Heart left ventricle (tissue), 16 donors: Measurements from ENCODE around the gene YY1. TPM values are rescaled to one million over a fixed set of nuclear protein-coding genes. Genes with fewer than 3 reads are reported as not detected.
A peak's percentile ranks its signal among the peaks of the same experiment; 100 is the strongest.

Experiments used
- ATAC-seq, 4 donors: fragments of 200-7000 bp; cut with Tn5 transposase; one replicate each; pipeline ENCODE4 v1.9.1; 2020 to 2022; ENCODE audit warnings: moderate library complexity in 4 of 4, mild to moderate bottlenecking in 3 of 4, moderate number of reproducible peaks in 1 of 4
- DNase-seq, 5 donors: peaks; one replicate each; pipeline ENCODE4 v3.0.0-alpha.2; 2020
- H3K27ac ChIP-seq, 12 donors: fragments of 200-600 bp; sonication (generic) in 4 of 12; one replicate each; pipeline versions ENCODE4 v1.5.0 to v1.8.0; 2016 to 2022; ENCODE audit warnings: mild to moderate bottlenecking in 2 of 12
- H3K27me3 ChIP-seq, 9 donors: fragments of 200-600 bp; sonication (generic) in 2 of 9; one replicate each; pipeline versions ENCODE4 v1.5.1 to v1.8.0; 2016 to 2022; ENCODE audit warnings: mild to moderate bottlenecking in 3 of 9
- H3K36me3 ChIP-seq, 9 donors: fragments of 200-600 bp; sonication (generic) in 2 of 9; one replicate each; pipeline versions ENCODE4 v1.5.0 to v1.8.0; 2018 to 2022; ENCODE audit warnings: mild to moderate bottlenecking in 2 of 9
- H3K4me1 ChIP-seq, 12 donors: fragments of 200-600 bp; sonication (generic) in 4 of 12; one replicate each; pipeline versions ENCODE4 v1.5.0 to v1.8.0; 2016 to 2022; ENCODE audit warnings: mild to moderate bottlenecking in 3 of 12
- H3K4me3 ChIP-seq, 12 donors: fragments of 200-600 bp; sonication (generic) in 4 of 12; one replicate each; pipeline versions ENCODE4 v1.5.0 to v1.8.0; 2017 to 2022; ENCODE audit warnings: mild to moderate bottlenecking in 9 of 12, moderate library complexity in 4 of 12
- H3K9me3 ChIP-seq, 12 donors: fragments of 200-600 bp; sonication (generic) in 4 of 12; one replicate each; pipeline versions ENCODE4 v1.5.0 to v1.8.0; 2016 to 2022; ENCODE audit warnings: mild to moderate bottlenecking in 1 of 12
- POLR2A ChIP-seq, 2 donors: fragments of 450-650 bp; IDR thresholded peaks; one replicate each; pipeline ENCODE4 v1.6.1; 2017; ENCODE audit warnings: antibody characterized with exemption in 2 of 2, mild to moderate bottlenecking in 2 of 2, moderate library complexity in 2 of 2
- WGBS, 4 donors: extraction: QIAGEN DNeasy Blood & Tissue Kit in 2 of 4; methylation state at CpG; one replicate each; pipeline versions ENCODE4 v1.1.5 to v1.1.7; 2013 to 2018; 5-methylcytosine and 5-hydroxymethylcytosine counted together
- intact Hi-C, 10 donors: fragments of 100-400 bp; cut with DNase I; formaldehyde crosslinking; loops; one replicate each; pipeline versions ENCODE4 v1.11.1 to v1.14.2; 2022
- polyA plus RNA-seq, 2 donors: library from polyadenylated mRNA; stranded (reverse); fragments of 200-250 nt; gene quantifications; one replicate each; pipeline ENCODE4 v1.2.3, GENCODE V29; 2013
- total RNA-seq, 9 donors: library from RNA; depleted of rRNA in 2 of 9; stranded (reverse); fragments of >200 nt in 2 of 9; fragmentation: NEBNext Ultra II Directional in 3 of 9; extraction: Animal tissue kit (Norgen Biotek cat#: 25700) in 3 of 9; gene quantifications; one replicate each; pipeline versions ENCODE4 v1.1.0 to v1.2.4, GENCODE V29; 2016 to 2023
- TF ChIP-seq, protein P1 (sequence below), 12 donors: fragments of 200-600 bp; sonication (generic) in 4 of 12; IDR thresholded peaks; one replicate each; pipeline versions ENCODE4 v1.5.0 to v1.8.0; 2018 to 2022; ENCODE audit warnings: antibody characterized with exemption in 12 of 12, mild to moderate bottlenecking in 5 of 12
- donor health status: ischemic (EF 13 %, LVEDD 7.1; RV severe dilation, severe dysfunction).
- donor health status: healthy with polysubstance abuse.
- donor health status: DM: no; HTN: yes; CAD: no.
- donor health status: DM: no; HTN: no; CAD: no.
- donor health status: ischemic (EF 25% LVEDD 6.9; RV normal size, moderate dysfunction).
- donor health status: ischemic (EF 25% LVEDD 5.7; RV mildly dilated, moderate dysfunction).
- donor health status: healthy.
- donor health status: DM: yes; HTN: yes; CAD: no.
- donor health status: ischemic (EF 35%, LVEDD 5.7; RV mildly dilated, moderate dysfunction).
- donor health status: nonischemic (EF 11% LVEDD 7.7; RV severe dilation, severe dysfunction).
- donor health status: DM: yes; HTN: yes; CAD: no.
- donor health status: PGD.
- donor health status: ischemic (EF 29% LVEDD 5.4; RV normal size, mild dysfunction).
- donor health status: nonischemic (EF 23%, LVEDD 6.1; RV moderate dilation, normal function).

Gene YY1
- total and polyA plus RNA-seq, 11 donors = 18.4 to 59.7 (median 45.1) TPM

DNA sequence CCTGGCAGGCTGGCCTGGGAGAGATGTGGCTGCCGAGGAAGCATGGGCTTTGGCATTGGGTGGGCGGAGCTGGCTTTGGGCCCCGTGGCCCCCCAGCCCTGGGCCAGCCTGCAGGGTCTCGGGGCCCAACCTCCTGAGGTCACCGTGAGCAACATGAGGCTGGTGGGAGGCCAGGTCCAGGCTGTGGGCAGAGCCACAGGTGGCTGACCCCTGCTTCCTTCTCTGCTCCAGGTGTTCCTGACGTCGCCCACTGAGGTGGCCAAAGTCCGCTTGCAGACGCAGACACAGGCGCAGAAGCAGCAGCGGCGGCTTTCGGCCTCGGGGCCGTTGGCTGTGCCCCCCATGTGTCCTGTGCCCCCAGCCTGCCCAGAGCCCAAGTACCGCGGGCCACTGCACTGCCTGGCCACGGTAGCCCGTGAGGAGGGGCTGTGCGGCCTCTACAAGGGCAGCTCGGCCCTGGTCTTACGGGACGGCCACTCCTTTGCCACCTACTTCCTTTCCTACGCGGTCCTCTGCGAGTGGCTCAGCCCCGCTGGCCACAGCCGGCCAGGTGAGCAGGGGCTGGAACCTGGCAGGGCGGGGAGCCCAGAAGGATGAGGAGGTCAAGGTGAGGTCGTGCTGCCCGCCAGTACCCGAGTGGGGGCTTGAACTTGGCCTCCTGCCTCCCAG, 89.7 kb downstream of the YY1 start:
- TF ChIP-seq POLR2A (IDR thresholded peaks at IDR 0.05) = no peak
- TF ChIP-seq, protein P1, sequence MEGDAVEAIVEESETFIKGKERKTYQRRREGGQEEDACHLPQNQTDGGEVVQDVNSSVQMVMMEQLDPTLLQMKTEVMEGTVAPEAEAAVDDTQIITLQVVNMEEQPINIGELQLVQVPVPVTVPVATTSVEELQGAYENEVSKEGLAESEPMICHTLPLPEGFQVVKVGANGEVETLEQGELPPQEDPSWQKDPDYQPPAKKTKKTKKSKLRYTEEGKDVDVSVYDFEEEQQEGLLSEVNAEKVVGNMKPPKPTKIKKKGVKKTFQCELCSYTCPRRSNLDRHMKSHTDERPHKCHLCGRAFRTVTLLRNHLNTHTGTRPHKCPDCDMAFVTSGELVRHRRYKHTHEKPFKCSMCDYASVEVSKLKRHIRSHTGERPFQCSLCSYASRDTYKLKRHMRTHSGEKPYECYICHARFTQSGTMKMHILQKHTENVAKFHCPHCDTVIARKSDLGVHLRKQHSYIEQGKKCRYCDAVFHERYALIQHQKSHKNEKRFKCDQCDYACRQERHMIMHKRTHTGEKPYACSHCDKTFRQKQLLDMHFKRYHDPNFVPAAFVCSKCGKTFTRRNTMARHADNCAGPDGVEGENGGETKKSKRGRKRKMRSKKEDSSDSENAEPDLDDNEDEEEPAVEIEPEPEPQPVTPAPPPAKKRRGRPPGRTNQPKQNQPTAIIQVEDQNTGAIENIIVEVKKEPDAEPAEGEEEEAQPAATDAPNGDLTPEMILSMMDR (IDR thresholded peaks at IDR 0.05) = no peak

GRCh38 chr14:100329233-100330006, 90.5 kb downstream of the YY1 start:
- intact Hi-C loops = no loop called here
- no peak overlapping the region for H3K4me3 ChIP-seq
- H3K27me3 ChIP-seq = no peaks in the 10 kb centered on the region
- TF ChIP-seq, protein P1 (IDR thresholded peaks at IDR 0.05) = no peak
- TF ChIP-seq POLR2A (IDR thresholded peaks at IDR 0.05) = no peak
- DNase-seq (no peak), ATAC-seq (no peak)
- H3K4me1 ChIP-seq = no peaks in the 10 kb centered on the region
- WGBS, 4 donors = 85 to 91% (median 90%) methylated on average over 28 to 36 of the region's 36 CpGs
- no peak overlapping the region for H3K27ac ChIP-seq
- H3K36me3 ChIP-seq = peaks cover 0 to 19% (median 11%) of the 10 kb centered on the region in 9 donors
- H3K9me3 ChIP-seq = no peaks in the 10 kb centered on the region

More for the DNA sequence above, 89.7 kb downstream of the YY1 start:
- DNase-seq (peak in 1 of 5 donors; percentile 49), ATAC-seq (no peak)
- H3K27ac ChIP-seq = no peak overlapping the region
- intact Hi-C loops = no loop called here
- H3K4me3 ChIP-seq = no peak overlapping the region
- peaks cover 0 to 11% (median 3%) of the 10 kb centered on the region in 9 donors for H3K36me3 ChIP-seq
- no peaks in the 10 kb centered on the region for H3K27me3 ChIP-seq
- H3K9me3 ChIP-seq = no peaks in the 10 kb centered on the region
- WGBS, 4 donors = 75 to 91% (median 88%) methylated on average over 9 to 32 of the region's 32 CpGs
- H3K4me1 ChIP-seq = no peaks in the 10 kb centered on the region

DNA sequence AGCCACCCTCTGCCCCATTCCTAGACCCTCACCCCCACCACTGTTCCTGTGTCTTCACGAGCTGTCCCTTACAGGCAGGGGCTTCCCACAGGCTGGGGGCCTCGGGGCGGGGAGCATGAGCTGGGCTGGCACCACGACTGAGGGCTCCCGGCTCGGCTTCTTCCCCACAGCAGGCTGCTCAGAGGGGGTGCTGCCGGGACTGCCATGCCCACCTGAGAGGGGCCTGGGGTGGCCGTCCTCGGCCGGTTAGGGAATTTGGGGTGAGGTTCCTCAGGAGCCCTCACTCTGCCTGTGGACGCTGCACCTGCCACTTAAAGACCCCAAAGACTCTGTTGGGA, 91.0 kb downstream of the YY1 start:
- H3K9me3 ChIP-seq = no peaks in the 10 kb centered on the region
- no peak for DNase-seq
- WGBS, 4 donors = 87 to 100% (median 89%) methylated on average over 4 to 11 of the region's 11 CpGs
- peaks cover 0 to 24% (median 17%) of the 10 kb centered on the region in 9 donors for H3K36me3 ChIP-seq
- no peaks in the 10 kb centered on the region for H3K27me3 ChIP-seq
- H3K4me3 ChIP-seq = no peak overlapping the region
- no peak for ATAC-seq
- no peaks in the 10 kb centered on the region for H3K4me1 ChIP-seq
- H3K27ac ChIP-seq = no peak overlapping the region
- no peak for TF ChIP-seq POLR2A (IDR thresholded peaks at IDR 0.05)
- TF ChIP-seq, protein P1 (IDR thresholded peaks at IDR 0.05) = no peak
- intact Hi-C loops = no loop called here

- no peaks in the 10 kb centered on the region for H3K27me3 ChIP-seq
- peaks cover 0 to 29% (median 22%) of the 10 kb centered on the region in 9 donors for H3K36me3 ChIP-seq
- TF ChIP-seq, protein P1 (IDR thresholded peaks at IDR 0.05) = no peak
- no peak for TF ChIP-seq POLR2A (IDR thresholded peaks at IDR 0.05)
- ATAC-seq (no peak), DNase-seq (no peak)
- H3K4me3 ChIP-seq = no peak overlapping the region
- H3K4me1 ChIP-seq = no peaks in the 10 kb centered on the region
- WGBS, 4 donors = 82 to 88% (median 84%) methylated on average over 7 to 13 of the region's 13 CpGs
- H3K27ac ChIP-seq = no peak overlapping the region
- no peaks in the 10 kb centered on the region for H3K9me3 ChIP-seq
- intact Hi-C loops = no loop called here
Measured at GRCh38 chr14:100330388-100330931, 91.5 kb downstream of the YY1 start.
